GM13976 (cell line): Measurements from ENCODE around the gene LRRC59.

Source experiments
- DNase-seq: peaks from one replicate; pipeline ENCODE4 v3.0.0; 2012; ENCODE audit warnings: low spot score
- in situ Hi-C: fragments of 300-500 bp; cut with MboI; formaldehyde crosslinking; loops from one replicate; pipeline ENCODE4 v1.12.0; 2022; ENCODE audit warnings: low sequenced_read_pairs, mixed read lengths, inconsistent platforms; ENCODE audit not compliant: unreplicated experiment
- TF ChIP-seq, protein P1 (sequence below): IDR thresholded peaks from 2 replicates; pipeline ENCODE4 v1.5.1; 2012; ENCODE audit warnings: borderline replicate concordance, mild to moderate bottlenecking; ENCODE audit not compliant: insufficient read depth; ENCODE audit errors: extremely low read depth, missing control alignments, control extremely low read depth

Gene LRRC59

GRCh38 chr17:50396261-50397110 is 837 bp downstream of the LRRC59 start:
- TF ChIP-seq, protein P1, sequence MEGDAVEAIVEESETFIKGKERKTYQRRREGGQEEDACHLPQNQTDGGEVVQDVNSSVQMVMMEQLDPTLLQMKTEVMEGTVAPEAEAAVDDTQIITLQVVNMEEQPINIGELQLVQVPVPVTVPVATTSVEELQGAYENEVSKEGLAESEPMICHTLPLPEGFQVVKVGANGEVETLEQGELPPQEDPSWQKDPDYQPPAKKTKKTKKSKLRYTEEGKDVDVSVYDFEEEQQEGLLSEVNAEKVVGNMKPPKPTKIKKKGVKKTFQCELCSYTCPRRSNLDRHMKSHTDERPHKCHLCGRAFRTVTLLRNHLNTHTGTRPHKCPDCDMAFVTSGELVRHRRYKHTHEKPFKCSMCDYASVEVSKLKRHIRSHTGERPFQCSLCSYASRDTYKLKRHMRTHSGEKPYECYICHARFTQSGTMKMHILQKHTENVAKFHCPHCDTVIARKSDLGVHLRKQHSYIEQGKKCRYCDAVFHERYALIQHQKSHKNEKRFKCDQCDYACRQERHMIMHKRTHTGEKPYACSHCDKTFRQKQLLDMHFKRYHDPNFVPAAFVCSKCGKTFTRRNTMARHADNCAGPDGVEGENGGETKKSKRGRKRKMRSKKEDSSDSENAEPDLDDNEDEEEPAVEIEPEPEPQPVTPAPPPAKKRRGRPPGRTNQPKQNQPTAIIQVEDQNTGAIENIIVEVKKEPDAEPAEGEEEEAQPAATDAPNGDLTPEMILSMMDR: no peak
- no peak for DNase-seq
- in situ Hi-C loops: no loop called here

DNA sequence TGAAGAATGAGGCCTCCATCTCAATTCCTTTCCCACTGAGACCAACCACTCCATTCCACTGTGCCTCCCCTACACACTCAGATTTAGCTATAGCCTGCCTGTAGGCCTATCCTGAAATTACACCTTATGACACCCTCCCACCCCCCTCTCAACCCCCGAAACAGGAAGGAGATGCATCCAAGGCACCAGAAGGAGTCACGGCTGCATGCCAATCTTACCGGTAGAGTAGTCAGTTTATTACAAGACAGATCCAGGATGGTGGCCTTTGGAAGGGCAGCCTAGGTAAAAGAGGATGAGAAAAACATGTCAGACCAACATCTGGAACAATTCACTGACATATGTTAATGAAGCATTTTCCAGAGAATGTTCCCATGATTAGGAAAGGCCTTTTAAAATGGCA is 2.6 kb downstream of the LRRC59 start:
- TF ChIP-seq, protein P1: no peak
- DNase-seq: no peak
- in situ Hi-C loops: no loop called here

- TF ChIP-seq, protein P1: no peak
- in situ Hi-C loops: no loop called here
- DNase-seq: no peak
These were observed 3.6 kb downstream of the LRRC59 start for GRCh38 chr17:50393700-50394099.

DNA sequence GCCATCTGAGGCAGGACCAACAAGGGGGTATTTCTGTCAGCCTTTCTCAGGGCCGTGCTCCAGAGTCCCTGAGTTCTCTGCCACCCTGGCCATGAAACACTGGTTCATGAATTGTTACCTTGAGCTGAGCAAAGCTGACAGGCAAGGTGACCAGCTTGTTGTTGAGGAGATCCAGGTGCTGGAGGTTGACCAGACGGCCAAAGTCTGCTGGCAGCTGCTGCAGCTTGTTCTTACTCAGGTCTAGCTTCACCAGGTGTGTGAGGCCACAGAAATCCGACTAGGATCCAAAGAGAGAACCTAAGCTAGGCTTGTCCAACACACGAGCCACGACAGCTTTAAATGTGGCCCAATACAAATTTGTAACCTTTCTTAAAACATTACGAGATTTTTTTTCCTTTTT is 4.7 kb downstream of the LRRC59 start:
- TF ChIP-seq, protein P1: no peak
- in situ Hi-C loops: no loop called here
- DNase-seq: no peak

DNA sequence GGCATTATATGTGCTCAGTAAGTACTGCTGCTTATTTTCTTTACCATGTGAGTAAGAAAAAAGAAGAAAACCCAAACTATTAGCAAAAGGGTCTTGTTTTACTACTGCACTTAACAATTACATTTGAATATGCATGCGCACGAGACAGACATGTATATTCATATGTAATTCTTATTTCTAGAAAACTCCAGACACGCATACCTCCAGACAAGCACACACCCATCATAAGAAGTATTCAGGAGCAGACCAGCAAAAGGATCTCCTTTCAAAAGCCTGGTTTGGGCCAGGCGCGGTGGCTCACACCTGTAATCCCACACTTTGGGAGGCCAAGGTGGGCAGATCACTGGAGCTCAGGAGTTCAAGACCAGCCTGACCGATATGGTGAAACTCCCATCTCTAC is 7.8 kb downstream of the LRRC59 start:
- TF ChIP-seq, protein P1: no peak
- DNase-seq: no peak
- in situ Hi-C loops: no loop called here

GRCh38 chr17:50388728-50389127 is 8.6 kb downstream of the LRRC59 start:
- in situ Hi-C loops: no loop called here
- no peak for DNase-seq
- TF ChIP-seq, protein P1: no peak
